SK-N-MC (cell line): ENCODE measurements around the gene ITSN1.

Experiments used
- EZH2 ChIP-seq: fragments of 200-600 bp; sonication (generic); IDR thresholded peaks from one replicate; pipeline ENCODE4 v1.6.1; 2017; ENCODE audit warnings: antibody characterized with exemption
- FOXP2 ChIP-seq: optimal IDR thresholded peaks from 2 replicates; pipeline ENCODE3; 2011; ENCODE audit warnings: mild to moderate bottlenecking, moderate library complexity; ENCODE audit not compliant: insufficient read depth; ENCODE audit errors: extremely low read length, control extremely low read depth
- POLR2AphosphoS5 ChIP-seq: IDR thresholded peaks from 2 replicates; pipeline ENCODE4 v1.6.1; 2012; ENCODE audit warnings: mild to moderate bottlenecking, low read depth, low read length, borderline replicate concordance

DNA sequence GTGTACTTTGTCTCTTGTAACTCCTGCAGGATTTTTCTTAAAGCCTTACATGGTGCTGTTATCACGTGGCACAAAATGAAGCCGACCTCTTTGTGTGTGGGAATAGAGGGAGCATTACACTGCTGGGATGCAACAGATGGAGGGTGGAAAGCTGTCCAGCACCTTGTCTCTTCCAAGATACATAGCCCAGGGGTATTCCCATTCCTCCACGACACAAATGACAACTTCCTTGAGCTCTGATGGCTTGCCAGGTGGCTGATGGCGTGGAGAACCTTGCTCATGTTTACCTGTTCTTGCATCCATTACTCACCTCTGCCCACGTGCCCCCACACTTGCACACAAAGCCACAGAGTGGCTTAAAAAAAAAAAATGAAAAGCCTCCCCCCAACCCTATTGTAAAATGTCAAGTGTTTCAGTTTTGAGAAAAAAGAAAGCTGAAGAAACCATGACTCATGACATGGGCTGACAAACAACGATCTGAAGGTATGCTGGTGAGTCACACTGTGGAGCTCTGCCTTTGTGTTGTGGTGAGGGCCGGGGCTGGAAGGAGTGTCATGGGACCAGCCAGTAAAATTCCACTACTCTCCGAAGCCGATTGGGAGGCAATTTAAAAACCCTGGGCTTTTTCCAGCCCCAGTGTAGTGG is 305.3 kb downstream of the ITSN1 start:
- TF ChIP-seq EZH2 (no peak), POLR2AphosphoS5 (no peak), FOXP2 (no peak)
